MV-4-11 (cell line): ENCODE results near the gene HRC.
"Not testable (repeated sequence)": the region's sequence is repeated elsewhere in the genome, so short reads cannot be mapped to it uniquely, and the experiment has no call there.

Experiments used
- DNase-seq: peaks from one replicate; lab custom pipeline; 2025; lab: John Stamatoyannopoulos, UW

The HRC gene

GRCh38 chr19:49135686-49136085, 19.5 kb downstream of the HRC start:
- DNase-seq = no peak

- no peak for DNase-seq
Measured at GRCh38 chr19:49133621-49134454, 21.4 kb downstream of the HRC start.

GRCh38 chr19:49132974-49133609, 22.1 kb downstream of the HRC start:
- DNase-seq = no peak

- no peak for DNase-seq
Measured at GRCh38 chr19:49130325-49130724, 24.9 kb downstream of the HRC start.

- DNase-seq = no peak
Measured at GRCh38 chr19:49129238-49129583, 26.0 kb downstream of the HRC start.

GRCh38 chr19:49128545-49129237, 26.5 kb downstream of the HRC start:
- no peak for DNase-seq

GRCh38 chr19:49127674-49128544, 27.3 kb downstream of the HRC start:
- peak; percentile 97 for DNase-seq

GRCh38 chr19:49127225-49127624, 28.0 kb downstream of the HRC start:
- not testable (repeated sequence) for DNase-seq

- DNase-seq = no peak
Measured at GRCh38 chr19:49126575-49126974, 28.6 kb downstream of the HRC start.

- no peak for DNase-seq
Measured at GRCh38 chr19:49125025-49125731, 30.0 kb downstream of the HRC start.

GRCh38 chr19:49123285-49123684, 31.9 kb downstream of the HRC start:
- not testable (repeated sequence) for DNase-seq

- peak; percentile 30 for DNase-seq
Measured at GRCh38 chr19:49121841-49122240, 33.4 kb downstream of the HRC start.

- no peak for DNase-seq
Measured at GRCh38 chr19:49120868-49121267, 34.3 kb downstream of the HRC start.

GRCh38 chr19:49120325-49120683, 34.9 kb downstream of the HRC start:
- no peak for DNase-seq

- DNase-seq = no peak
Measured at GRCh38 chr19:49119411-49120324, 35.5 kb downstream of the HRC start, which contains the start of gene PPFIA3. Gene PPFIA3, plus strand, starts transcription at chr19:49119544. Its CDS starts 8,330 bp downstream, at chr19:49127874.

- DNase-seq = peak; percentile 96
Measured at GRCh38 chr19:49118565-49119410, 36.4 kb downstream of the HRC start, which contains the start of gene C19orf73. Gene C19orf73, minus strand, starts transcription at chr19:49119143. Its CDS starts 121 bp downstream, at chr19:49119022.

GRCh38 chr19:49117677-49118564, 37.3 kb downstream of the HRC start:
- DNase-seq = no peak

GRCh38 chr19:49116544-49116943, 38.7 kb downstream of the HRC start:
- DNase-seq = peak; percentile 92
